Measurements from ENCODE around the gene TBRG4. TPM values are rescaled to one million over a fixed set of nuclear protein-coding genes. Genes with fewer than 3 reads are reported as not detected.

Gene TBRG4
- total RNA-seq, 1 donor from 2014 or later: 47.4 TPM

GRCh38 chr7:45074528-45075354 lies 36.8 kb downstream of the TBRG4 start:
- DNase-seq: no peak

GRCh38 chr7:45073786-45074527 lies 37.5 kb downstream of the TBRG4 start:
- no peak for DNase-seq

DNA sequence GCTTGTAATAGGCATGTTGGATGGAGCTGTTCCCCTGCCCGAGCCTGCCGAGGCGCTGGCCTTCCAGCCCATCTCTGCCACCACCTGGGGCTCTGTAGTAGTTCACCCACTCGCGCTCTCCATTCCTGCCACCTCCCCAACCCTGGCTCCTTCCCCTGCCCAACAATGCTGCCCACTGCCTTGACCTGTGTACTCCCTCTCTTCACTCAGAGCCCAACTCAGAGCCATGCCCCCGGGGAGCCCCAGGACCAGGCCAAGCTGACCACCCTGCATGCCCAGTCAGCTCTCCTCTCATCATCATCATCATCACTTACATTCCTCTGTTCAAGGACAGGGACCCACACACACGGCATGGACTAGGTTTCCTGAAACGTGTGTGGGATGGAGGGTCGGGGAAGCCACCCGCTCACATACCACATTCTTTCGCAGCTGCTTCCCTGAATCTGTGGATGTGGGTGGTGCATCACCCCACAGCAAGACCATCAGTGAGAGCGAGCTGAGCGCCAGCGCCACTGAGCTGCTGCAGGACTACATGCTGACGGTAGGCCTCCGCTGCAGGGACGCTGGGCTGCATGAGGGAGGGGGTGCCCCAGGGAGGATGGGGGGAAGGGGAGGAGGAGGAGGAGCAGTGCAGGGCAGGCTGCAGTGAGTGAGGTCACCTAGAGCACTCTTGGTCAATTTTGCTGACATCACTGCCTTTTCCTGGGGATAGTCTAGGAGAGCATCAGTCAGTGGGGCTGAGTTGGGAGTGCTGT lies 38.3 kb downstream of the TBRG4 start:
- no peak for DNase-seq

GRCh38 chr7:45072131-45073030 lies 39.1 kb downstream of the TBRG4 start:
- DNase-seq: no peak

- no peak for DNase-seq
Observed at GRCh38 chr7:45071528-45071927, 40.0 kb downstream of the TBRG4 start.

DNA sequence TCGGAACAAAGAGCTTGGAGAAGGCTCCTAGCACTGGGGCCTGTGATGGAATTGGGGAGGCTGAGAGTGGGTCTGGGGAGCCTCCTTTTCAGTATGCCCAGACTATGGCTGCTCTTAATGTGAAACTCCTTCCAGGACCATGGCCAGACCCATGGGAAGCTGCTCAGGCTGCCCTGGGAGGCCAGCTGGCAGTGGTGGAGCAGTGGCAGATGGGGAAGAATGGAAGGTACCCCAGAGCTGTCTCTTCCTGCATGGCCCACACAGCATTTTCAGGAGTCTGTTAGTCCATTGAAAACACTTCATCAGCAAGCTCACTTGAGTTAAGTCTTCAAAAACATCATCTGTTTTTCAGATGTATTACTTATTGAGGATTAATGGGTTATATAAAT lies 41.2 kb downstream of the TBRG4 start:
- DNase-seq: no peak

DNA sequence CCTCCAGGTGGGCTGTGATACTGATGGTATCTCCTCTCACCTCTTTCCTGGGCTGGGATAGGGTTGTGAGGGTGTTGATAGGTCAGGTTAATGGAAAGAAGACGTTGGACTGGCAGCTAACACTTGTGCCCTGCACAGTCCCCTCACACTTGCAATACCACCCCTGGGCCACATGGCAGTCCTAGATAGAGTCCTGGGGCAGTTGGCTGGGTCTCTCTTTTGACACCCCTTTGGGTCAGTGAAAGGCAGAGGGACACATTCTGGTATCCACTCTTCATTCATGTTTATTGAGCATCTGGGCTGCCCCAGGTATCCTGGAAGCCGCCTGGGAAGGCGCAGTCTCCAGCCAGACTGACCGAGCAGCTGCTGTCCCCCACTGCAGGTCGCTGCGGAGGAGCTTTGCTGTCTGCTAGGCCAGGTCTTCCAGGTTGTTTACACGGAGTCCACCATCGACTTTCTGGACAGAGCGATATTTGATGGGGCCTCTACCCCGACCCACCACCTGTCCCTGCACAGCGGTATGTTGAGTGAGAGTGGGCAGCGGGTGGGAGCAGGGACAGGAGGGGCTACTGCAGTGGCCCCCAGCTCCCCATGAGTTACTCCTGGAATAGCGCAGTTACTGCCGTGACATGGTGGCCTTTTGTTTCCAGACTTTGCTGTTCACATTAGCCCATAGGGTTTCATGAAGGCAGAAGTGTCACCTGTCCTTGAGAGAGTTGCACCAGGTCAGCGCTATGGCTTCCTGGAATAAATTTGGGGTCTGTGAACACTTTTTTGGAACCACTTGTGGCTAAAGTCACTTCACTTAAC lies 41.8 kb downstream of the TBRG4 start:
- no peak for DNase-seq

DNA sequence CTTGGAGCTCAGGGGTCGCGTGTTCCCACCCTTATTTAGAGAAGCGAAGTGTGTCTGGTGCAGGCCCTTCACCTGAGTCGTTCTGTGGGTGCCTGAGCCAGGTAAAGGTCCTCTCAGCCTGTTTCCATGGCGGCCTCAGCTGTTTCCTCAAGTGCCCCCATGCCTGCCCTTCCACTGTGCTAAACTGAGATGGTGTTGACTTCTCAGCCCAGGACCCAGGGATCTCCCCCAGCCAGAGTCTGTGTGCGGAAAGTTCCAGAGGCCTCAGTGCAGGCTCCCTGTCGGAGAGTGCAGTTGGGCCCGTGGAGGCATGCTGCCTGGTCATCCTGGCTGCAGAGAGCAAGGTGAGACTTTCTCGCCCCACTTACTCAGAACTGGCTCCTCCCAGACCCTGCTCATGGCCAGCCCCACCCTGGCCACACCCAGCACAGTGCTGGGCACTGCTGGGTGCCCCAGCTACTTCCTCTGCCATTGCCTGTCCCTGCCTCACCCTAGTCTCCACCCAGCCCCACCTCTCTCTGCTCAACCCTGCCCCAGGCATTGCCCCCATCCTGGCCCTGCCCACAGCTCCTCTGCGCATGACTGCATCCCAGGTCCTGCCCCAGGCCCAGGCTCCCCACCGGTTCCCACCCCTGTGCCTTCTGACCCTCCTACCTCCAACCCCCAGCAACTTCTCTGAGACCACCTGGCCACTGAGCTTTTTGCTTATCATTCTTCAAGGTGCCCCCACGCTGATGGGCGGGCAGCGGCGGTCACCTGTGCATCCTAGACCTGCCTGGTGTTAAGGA lies 43.1 kb downstream of the TBRG4 start:
- DNase-seq: no peak

GRCh38 chr7:45067582-45067981 lies 43.9 kb downstream of the TBRG4 start:
- no peak for DNase-seq

DNA sequence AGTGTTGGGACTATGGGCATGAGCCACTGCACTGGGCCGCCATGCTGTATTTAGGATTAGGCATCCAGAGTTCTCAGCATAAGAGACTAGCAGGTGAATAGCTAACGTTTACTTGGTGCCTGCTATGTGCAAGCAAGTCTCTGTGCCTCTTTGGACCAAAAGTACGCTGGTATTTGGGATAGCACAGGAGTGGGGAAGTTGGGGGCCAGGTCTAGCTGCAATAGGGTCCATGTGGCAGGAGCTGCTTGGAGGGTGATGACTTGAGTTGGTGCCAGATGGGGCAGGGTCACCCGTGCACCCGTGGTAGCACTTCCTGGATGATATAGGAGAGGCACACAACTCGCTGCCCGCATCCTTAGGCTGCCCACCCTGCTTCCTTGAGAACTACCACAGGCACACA lies 45.1 kb downstream of the TBRG4 start:
- no peak for DNase-seq

- DNase-seq: no peak
Observed at GRCh38 chr7:45065031-45065995, 46.2 kb downstream of the TBRG4 start.

GRCh38 chr7:45064047-45064725 lies 47.3 kb downstream of the TBRG4 start:
- DNase-seq: no peak

GRCh38 chr7:45061806-45062425 lies 49.6 kb downstream of the TBRG4 start:
- DNase-seq: no peak

DNA sequence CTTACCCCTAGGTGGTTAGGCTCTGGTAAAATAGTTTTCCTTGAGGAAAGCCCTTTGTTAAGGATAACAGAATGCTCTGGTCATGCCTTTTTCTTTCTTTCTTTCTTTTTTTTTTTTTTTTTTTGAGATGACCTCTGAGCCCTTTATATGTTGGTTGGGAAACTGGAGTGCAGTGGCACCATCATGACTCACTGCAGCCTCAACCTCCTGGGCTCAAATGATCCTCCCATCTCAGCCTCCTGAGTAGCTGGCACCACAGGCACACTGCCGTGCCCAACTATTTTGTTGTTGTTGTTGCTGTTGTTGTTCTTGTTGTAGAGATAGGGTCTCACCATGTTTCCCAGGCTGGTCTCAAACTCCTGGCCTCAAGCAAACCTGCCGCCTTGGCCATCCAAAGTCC lies 50.1 kb downstream of the TBRG4 start:
- DNase-seq: no peak

DNA sequence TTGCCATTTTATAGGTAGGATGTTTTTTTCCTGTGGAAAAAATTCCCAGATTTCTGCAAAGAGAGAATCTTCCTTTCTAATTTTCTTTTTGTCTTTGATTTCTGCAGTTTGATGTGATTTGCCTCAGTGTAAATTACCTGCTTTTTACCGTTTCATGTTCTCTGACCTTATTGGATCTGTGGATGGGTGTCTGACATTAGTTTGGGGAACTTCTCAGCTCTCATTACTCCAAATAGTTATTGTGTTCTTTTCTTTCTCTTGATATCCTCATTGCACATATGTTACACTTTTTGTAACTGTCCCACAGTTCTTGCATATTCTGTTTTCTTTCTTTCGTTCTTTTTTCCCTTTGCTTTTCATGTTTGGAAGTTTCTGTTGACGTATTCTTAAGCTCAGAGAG lies 51.2 kb downstream of the TBRG4 start:
- DNase-seq: no peak

GRCh38 chr7:45057878-45058277 lies 53.6 kb downstream of the TBRG4 start:
- no peak for DNase-seq

DNA sequence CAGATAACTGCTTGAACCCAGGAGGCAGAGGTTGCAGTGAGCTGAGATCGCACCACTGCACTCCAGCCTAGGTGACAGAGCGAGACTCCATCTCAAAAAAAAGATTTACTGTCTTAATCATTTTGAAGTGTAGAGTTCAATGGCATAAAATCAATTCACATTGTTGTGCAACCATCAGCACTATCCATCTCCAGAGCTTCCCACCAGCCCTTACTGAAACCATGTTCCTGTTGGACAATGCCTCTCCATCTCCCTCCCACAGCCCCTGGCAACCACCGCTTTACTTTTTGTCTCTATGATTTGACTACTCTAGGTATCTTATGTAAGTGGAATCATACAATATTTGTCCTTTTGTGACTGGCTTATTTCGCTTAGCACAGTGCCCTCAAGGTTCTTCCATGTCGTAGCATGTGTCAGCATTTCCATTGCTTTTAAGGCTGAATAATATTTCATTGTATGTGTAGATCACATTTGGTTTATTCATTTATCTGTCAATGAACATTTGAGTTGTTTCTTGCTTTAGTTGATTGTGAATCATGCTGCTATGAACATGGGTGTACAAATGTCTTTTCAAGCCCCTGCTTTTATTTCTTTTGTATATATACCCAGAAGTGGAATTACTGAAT lies 55.8 kb downstream of the TBRG4 start:
- DNase-seq: no peak

Measured in occipital lobe (tissue), 2 donors.